22Rv1 (cell line): ENCODE results near the gene MYH16.

Experiments used
- ZFX ChIP-seq: fragments of 450-650 bp; IDR thresholded peaks from 2 replicates; pipeline ENCODE4 v1.6.1; 2017; ENCODE audit warnings: antibody characterized with exemption, borderline replicate concordance
- TF ChIP-seq, protein P1 (sequence below): fragments of 450-650 bp; IDR thresholded peaks from 2 replicates; pipeline ENCODE4 v1.5.1; 2017; ENCODE audit warnings: mild to moderate bottlenecking

DNA sequence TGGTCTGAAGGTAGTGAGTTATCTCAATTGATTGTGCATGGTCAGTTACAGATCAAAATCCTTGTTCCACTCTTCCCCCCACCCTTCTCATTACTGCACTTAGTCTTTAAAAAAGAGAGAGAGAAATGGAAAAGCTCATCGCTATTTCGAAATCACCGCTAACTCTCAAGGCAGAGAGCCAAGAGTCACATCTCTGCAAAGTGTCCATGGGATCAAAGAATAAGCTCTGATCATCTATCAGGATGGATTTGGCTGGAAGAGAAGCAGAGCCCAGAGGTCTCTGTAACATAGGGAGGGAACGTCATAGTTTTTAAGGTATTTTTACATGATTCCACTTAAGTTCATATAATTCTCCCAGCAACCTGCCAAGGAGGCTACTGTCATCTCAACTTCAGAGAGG lies 30.0 kb upstream of the MYH16 start:
- TF ChIP-seq, protein P1, sequence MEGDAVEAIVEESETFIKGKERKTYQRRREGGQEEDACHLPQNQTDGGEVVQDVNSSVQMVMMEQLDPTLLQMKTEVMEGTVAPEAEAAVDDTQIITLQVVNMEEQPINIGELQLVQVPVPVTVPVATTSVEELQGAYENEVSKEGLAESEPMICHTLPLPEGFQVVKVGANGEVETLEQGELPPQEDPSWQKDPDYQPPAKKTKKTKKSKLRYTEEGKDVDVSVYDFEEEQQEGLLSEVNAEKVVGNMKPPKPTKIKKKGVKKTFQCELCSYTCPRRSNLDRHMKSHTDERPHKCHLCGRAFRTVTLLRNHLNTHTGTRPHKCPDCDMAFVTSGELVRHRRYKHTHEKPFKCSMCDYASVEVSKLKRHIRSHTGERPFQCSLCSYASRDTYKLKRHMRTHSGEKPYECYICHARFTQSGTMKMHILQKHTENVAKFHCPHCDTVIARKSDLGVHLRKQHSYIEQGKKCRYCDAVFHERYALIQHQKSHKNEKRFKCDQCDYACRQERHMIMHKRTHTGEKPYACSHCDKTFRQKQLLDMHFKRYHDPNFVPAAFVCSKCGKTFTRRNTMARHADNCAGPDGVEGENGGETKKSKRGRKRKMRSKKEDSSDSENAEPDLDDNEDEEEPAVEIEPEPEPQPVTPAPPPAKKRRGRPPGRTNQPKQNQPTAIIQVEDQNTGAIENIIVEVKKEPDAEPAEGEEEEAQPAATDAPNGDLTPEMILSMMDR: no peak
- TF ChIP-seq ZFX: no peak
